Spleen (tissue), 11 donors: Measurements from ENCODE around the gene CERT1. TPM values are rescaled to one million over a fixed set of nuclear protein-coding genes. Genes with fewer than 3 reads are reported as not detected.

Source experiments
- DNase-seq: peaks from one replicate; pipeline ENCODE4 v3.0.0-alpha.2; 2020
- H3K27ac ChIP-seq, 8 donors: fragments of 200-600 bp; sonication (generic) in 7 of 8; 1 replicate in 4 of 8; 2 replicates in 4 of 8; pipeline versions ENCODE4 v1.5.0 to v1.8.0; 2016 to 2021; ENCODE audit warnings: inconsistent platforms in 4 of 8, mild to moderate bottlenecking in 4 of 8, moderate library complexity in 1 of 8
- H3K27me3 ChIP-seq, 7 donors: fragments of 200-600 bp; sonication (generic) in 6 of 7; replicated peaks in 1 of 7; 1 replicate in 4 of 7; 2 replicates in 3 of 7; pipeline versions ENCODE4 v1.5.0 to v1.8.0; 2016 to 2021; ENCODE audit warnings: inconsistent platforms in 3 of 7, mild to moderate bottlenecking in 1 of 7
- H3K36me3 ChIP-seq, 6 donors: fragments of 200-600 bp; sonication (generic) in 5 of 6; 1 replicate in 4 of 6; 2 replicates in 2 of 6; pipeline versions ENCODE4 v1.5.0 to v1.8.0; 2016 to 2021; ENCODE audit warnings: inconsistent platforms in 2 of 6
- H3K4me1 ChIP-seq, 6 donors: fragments of 200-600 bp; sonication (generic) in 5 of 6; 1 replicate in 3 of 6; 2 replicates in 3 of 6; pipeline versions ENCODE4 v1.5.0 to v1.8.0; 2016 to 2021; ENCODE audit warnings: inconsistent platforms in 3 of 6
- H3K4me3 ChIP-seq, 8 donors: fragments of 200-600 bp; sonication (generic) in 7 of 8; 1 replicate in 4 of 8; 2 replicates in 4 of 8; pipeline versions ENCODE4 v1.5.0 to v1.8.0; 2016 to 2021; ENCODE audit warnings: inconsistent platforms in 4 of 8, mild to moderate bottlenecking in 4 of 8, moderate library complexity in 2 of 8
- H3K9me3 ChIP-seq, 8 donors: fragments of 200-600 bp; sonication (generic) in 7 of 8; 1 replicate in 4 of 8; 2 replicates in 4 of 8; pipeline versions ENCODE4 v1.5.0 to v1.8.0; 2016 to 2021; ENCODE audit warnings: inconsistent platforms in 4 of 8
- POLR2A ChIP-seq, 3 donors: fragments of 450-650 bp; IDR thresholded peaks; one replicate each; pipeline ENCODE4 v1.5.1; 2017; ENCODE audit warnings: antibody characterized with exemption in 3 of 3, mild to moderate bottlenecking in 1 of 3
- POLR2AphosphoS5 ChIP-seq, 3 donors: sonication (generic); formaldehyde crosslinking; IDR thresholded peaks; one replicate each; pipeline ENCODE4 v1.5.1; 2017; ENCODE audit warnings: antibody characterized with exemption in 3 of 3
- WGBS, 5 donors: extraction: QIAGEN DNeasy Blood & Tissue Kit in 3 of 5; methylation state at CpG; one replicate each; pipeline versions ENCODE4 v1.1.5 to v1.1.7; 2013 to 2018; 5-methylcytosine and 5-hydroxymethylcytosine counted together
- intact Hi-C: fragments of 100-400 bp; cut with DNase I; formaldehyde crosslinking; loops from one replicate; pipeline ENCODE4 v1.15.0; 2023; ENCODE audit warnings: low total_unique reads
- polyA plus RNA-seq, 3 donors: library from polyadenylated mRNA; stranded (reverse); fragments of 200-250 nt; gene quantifications; one replicate each; pipeline ENCODE4 v1.2.1, GENCODE V29; 2013
- total RNA-seq, 7 donors: library from RNA; depleted of rRNA in 3 of 7; stranded (reverse); fragments of >200 nt in 3 of 7; fragmentation: NEBNext Ultra II Directional in 4 of 7; extraction: Animal tissue kit (Norgen Biotek cat#: 25700) in 4 of 7; gene quantifications; one replicate each; pipeline versions ENCODE4 v1.1.0 to v1.2.1, GENCODE V29; 2016 to 2021
- TF ChIP-seq, protein P1 (sequence below), 11 experiments: fragments of 200-600 bp in 7 of 11; fragments of 450-650 bp in 4 of 11; sonication (generic) in 4 of 11; IDR thresholded peaks in 8 of 11; conservative IDR thresholded peaks in 3 of 11; 1 replicate in 7 of 11; 2 replicates in 4 of 11; pipeline versions ENCODE4 v1.4.0 to v1.8.0; 2016 to 2021; ENCODE audit warnings: antibody characterized with exemption in 11 of 11, inconsistent platforms in 4 of 11, mild to moderate bottlenecking in 1 of 11
- donor health status: healthy with polysubstance abuse.
- donor health status: DM: no; HTN: no; CAD: no; lungs with moderate emphysema.
- donor health status: DM: no; HTN: no; CAD: no.
- donor health status: Bipolar disorder and iron deficiency.
- donor health status: healthy.
- donor health status: DM: no; HTN: no; CAD: no.
- donor health status: DM: yes; HTN: yes; CAD: no.

The CERT1 gene
- total and polyA plus RNA-seq, 10 donors = 8.5 to 71.1 (median 51.4) TPM

DNA sequence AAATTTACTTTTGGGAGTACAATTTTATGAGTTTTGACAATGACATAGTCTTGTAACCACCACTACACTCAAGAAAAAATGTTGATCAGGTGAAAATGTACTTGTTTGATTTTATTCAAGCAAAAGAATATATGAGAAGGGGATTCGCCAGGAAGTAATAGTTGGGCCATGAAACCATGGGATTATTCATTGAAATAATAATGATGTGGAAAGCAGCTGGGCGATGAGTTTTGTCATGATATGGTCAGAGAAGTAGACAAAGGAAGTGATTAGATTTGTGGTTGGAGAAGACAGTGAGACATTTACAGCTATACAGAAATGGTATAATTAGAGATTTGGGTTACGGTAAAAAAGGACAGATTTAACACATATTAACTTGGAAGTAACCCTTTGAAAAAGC is 163.2 kb downstream of the CERT1 start:
- Histone ChIP-seq H3K27me3 (no peaks in the 10 kb centered on the region), H3K9me3 (no peaks in the 10 kb centered on the region), H3K36me3 (peaks cover 0 to 100% (median 80%) of the 10 kb centered on the region in 6 donors), H3K4me3 (no peak overlapping the region), H3K27ac (no peak overlapping the region), H3K4me1 (no peaks in the 10 kb centered on the region)
- TF ChIP-seq POLR2A (IDR thresholded peaks at IDR 0.05) (no peak), POLR2AphosphoS5 (IDR thresholded peaks at IDR 0.05) (no peak)
- TF ChIP-seq, protein P1, sequence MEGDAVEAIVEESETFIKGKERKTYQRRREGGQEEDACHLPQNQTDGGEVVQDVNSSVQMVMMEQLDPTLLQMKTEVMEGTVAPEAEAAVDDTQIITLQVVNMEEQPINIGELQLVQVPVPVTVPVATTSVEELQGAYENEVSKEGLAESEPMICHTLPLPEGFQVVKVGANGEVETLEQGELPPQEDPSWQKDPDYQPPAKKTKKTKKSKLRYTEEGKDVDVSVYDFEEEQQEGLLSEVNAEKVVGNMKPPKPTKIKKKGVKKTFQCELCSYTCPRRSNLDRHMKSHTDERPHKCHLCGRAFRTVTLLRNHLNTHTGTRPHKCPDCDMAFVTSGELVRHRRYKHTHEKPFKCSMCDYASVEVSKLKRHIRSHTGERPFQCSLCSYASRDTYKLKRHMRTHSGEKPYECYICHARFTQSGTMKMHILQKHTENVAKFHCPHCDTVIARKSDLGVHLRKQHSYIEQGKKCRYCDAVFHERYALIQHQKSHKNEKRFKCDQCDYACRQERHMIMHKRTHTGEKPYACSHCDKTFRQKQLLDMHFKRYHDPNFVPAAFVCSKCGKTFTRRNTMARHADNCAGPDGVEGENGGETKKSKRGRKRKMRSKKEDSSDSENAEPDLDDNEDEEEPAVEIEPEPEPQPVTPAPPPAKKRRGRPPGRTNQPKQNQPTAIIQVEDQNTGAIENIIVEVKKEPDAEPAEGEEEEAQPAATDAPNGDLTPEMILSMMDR (IDR thresholded peaks at IDR 0.05 in 8 of 11, conservative IDR thresholded peaks at IDR 0.05 in 3 of 11) = no peak
- 71 to 92% (median 86%) methylated on average over 3 of the region's 3 CpGs for WGBS, 5 donors
- intact Hi-C loops = no loop called here
- DNase-seq = no peak

DNA sequence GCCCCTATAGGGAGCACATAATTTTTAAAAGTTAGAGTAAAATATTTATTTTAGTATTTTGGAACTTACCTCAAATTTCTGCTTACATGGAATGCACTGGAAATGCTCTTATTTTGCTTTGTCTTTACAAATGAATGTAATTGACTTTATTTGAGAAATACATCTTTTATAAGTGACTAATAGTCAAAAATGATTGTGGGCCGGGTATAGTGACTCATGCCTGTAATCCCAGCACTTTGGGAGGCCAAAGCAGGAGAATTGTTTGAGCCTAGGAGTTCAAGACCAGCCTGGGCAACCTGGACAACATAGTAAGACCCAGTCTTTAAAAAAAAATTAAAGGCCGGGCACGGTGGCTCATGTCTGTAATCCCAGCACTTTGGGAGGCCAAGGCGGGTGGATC is 168.6 kb downstream of the CERT1 start:
- WGBS, 5 donors = 92 to 100% (median 95%) methylated on average over 4 of the region's 4 CpGs
- no peaks in the 10 kb centered on the region for H3K27me3 ChIP-seq
- no peak overlapping the region for H3K4me3 ChIP-seq
- peaks cover 0 to 55% (median 33%) of the 10 kb centered on the region in 6 donors for H3K36me3 ChIP-seq
- intact Hi-C loops = no loop called here
- no peaks in the 10 kb centered on the region for H3K9me3 ChIP-seq
- DNase-seq = no peak
- H3K27ac ChIP-seq = no peak overlapping the region
- H3K4me1 ChIP-seq = peaks cover 10 to 48% (median 23%) of the 10 kb centered on the region in 6 donors
- no peak for TF ChIP-seq POLR2AphosphoS5 (IDR thresholded peaks at IDR 0.05)
- TF ChIP-seq POLR2A (IDR thresholded peaks at IDR 0.05) = no peak
- TF ChIP-seq, protein P1 (IDR thresholded peaks at IDR 0.05 in 8 of 11, conservative IDR thresholded peaks at IDR 0.05 in 3 of 11) = no peak

DNA sequence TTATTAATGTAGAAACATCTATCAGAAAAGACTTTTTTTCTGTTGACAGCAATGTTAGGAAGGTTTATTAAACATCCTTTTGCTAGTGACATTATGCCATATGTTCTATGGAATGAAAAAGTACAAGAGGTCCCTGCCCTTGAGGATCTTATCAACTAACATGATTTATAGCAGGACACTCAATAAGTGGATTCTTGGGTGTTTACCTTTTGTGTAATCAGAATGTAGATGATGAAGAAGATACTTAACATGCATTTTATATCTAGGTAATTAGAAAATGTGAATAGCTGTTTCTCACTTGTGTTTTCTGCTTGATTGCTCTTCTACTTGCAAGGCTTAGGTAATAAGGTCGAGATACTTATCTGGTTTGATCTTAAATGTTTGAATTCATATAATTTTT is 169.5 kb downstream of the CERT1 start:
- Histone ChIP-seq H3K27ac (no peak overlapping the region), H3K36me3 (peaks cover 0 to 46% (median 25%) of the 10 kb centered on the region in 6 donors), H3K27me3 (no peaks in the 10 kb centered on the region), H3K4me1 (peaks cover 10 to 51% (median 25%) of the 10 kb centered on the region in 6 donors), H3K4me3 (no peak overlapping the region), H3K9me3 (no peaks in the 10 kb centered on the region)
- 82 to 94% (median 94%) methylated on average over 1 of the region's 1 CpG for WGBS, 5 donors
- TF ChIP-seq POLR2A (IDR thresholded peaks at IDR 0.05) = no peak
- TF ChIP-seq POLR2AphosphoS5 (IDR thresholded peaks at IDR 0.05) = no peak
- TF ChIP-seq, protein P1 (IDR thresholded peaks at IDR 0.05 in 8 of 11, conservative IDR thresholded peaks at IDR 0.05 in 3 of 11) = no peak
- intact Hi-C loops = no loop called here
- no peak for DNase-seq

DNA sequence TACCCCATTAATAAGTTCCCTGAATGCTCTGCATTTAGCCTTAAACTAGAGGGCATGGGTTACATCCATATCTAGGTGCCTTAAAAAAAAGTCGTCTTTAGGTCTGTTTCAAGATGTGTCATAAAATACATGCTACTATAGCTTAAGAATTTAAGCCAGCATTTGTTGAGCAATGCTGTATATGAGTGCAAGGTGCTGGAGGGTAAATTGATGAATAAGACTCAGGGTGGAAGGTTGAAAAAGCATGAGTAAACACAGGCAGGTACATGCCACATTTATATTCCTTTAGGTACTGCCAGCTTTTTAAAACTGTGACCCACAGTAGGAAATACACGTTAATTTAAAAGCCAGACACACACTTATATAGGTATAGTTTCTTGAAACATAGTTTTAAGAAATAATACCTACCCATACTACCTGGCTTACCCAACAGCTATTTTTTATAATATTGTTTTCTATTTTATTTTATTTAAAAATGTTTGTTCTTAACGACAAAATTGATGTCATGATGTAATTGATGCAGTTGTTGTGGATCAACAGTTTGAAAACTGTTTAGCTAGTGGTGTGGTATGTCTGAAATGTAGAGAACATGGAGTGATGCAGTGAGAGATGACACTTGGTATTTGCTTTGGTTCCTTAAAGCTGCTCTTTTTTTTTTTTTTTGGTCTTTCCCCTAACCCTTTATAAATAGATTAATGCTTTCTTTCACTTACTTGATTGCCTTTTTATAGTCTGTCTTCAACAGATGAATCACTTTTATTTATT is 170.5 kb downstream of the CERT1 start:
- Histone ChIP-seq H3K4me1 (peaks cover 13 to 56% (median 30%) of the 10 kb centered on the region in 6 donors), H3K27ac (no peak overlapping the region), H3K27me3 (no peaks in the 10 kb centered on the region), H3K36me3 (peaks cover 0 to 35% (median 16%) of the 10 kb centered on the region in 6 donors), H3K9me3 (no peaks in the 10 kb centered on the region), H3K4me3 (no peak overlapping the region)
- no peak for DNase-seq
- WGBS, 5 donors = 78 to 87% (median 80%) methylated on average over 3 of the region's 3 CpGs
- TF ChIP-seq POLR2AphosphoS5 (IDR thresholded peaks at IDR 0.05) (no peak), POLR2A (IDR thresholded peaks at IDR 0.05) (no peak)
- TF ChIP-seq, protein P1 (IDR thresholded peaks at IDR 0.05 in 8 of 11, conservative IDR thresholded peaks at IDR 0.05 in 3 of 11) = no peak
- intact Hi-C loops = no loop called here
